H1 (cell line): Measurements from ENCODE around the gene ARRDC1.

Source experiments
- CEBPB ChIP-seq: IDR thresholded peaks from 2 replicates; pipeline ENCODE4 v1.6.1; 2012; ENCODE audit warnings: low read depth, low read length
- CREB1 ChIP-seq: IDR thresholded peaks from 2 replicates; pipeline ENCODE4 v1.6.1; 2012; ENCODE audit warnings: inconsistent platforms
- EZH2 ChIP-seq: fragments of 200-600 bp; sonication (generic); IDR thresholded peaks from 2 replicates; pipeline ENCODE4 v1.7.1; 2012; ENCODE audit warnings: low read depth, mild to moderate bottlenecking, moderate library complexity, low read length, inconsistent platforms; ENCODE audit not compliant: severe bottlenecking
- GABPA ChIP-seq: IDR thresholded peaks from 2 replicates; pipeline ENCODE4 v1.6.1; 2011; ENCODE audit warnings: mild to moderate bottlenecking, low read length, moderate library complexity, borderline replicate concordance; ENCODE audit not compliant: insufficient read depth
- MAFK ChIP-seq: IDR thresholded peaks from 2 replicates; pipeline ENCODE4 v1.6.1; 2012; ENCODE audit warnings: low read depth, mild to moderate bottlenecking, improper control_type of control experiment, low read length
- POLR2A ChIP-seq, 2 experiments: IDR thresholded peaks; 1 replicate in 1 of 2; 2 replicates in 1 of 2; pipeline ENCODE4 v1.6.1; 2011; ENCODE audit warnings: low read depth in 2 of 2, low read length in 2 of 2, mild to moderate bottlenecking in 2 of 2; ENCODE audit errors: control extremely low read depth in 1 of 2
- RAD21 ChIP-seq, 2 experiments: IDR thresholded peaks in 1 of 2; conservative IDR thresholded peaks in 1 of 2; 2 replicates each; pipeline ENCODE4 v1.6.1; 2011; ENCODE audit warnings: low read depth in 2 of 2, low read length in 2 of 2, improper control_type of control experiment in 1 of 2, inconsistent platforms in 1 of 2, mild to moderate bottlenecking in 1 of 2, moderate library complexity in 1 of 2
- RFX5 ChIP-seq: IDR thresholded peaks from 2 replicates; pipeline ENCODE4 v1.6.1; 2011; ENCODE audit warnings: low read depth, low read length, improper control_type of control experiment, borderline replicate concordance
- TAF1 ChIP-seq: IDR thresholded peaks from 2 replicates; pipeline ENCODE4 v1.6.1; 2011; ENCODE audit warnings: mild to moderate bottlenecking, low read depth, low read length
- ZNF274 ChIP-seq: IDR thresholded peaks from 2 replicates; pipeline ENCODE4 v1.7.0; 2012; ENCODE audit warnings: low read length, borderline replicate concordance; ENCODE audit errors: extremely low read depth
- TF ChIP-seq, protein P1 (sequence below): IDR thresholded peaks from 2 replicates; pipeline ENCODE4 v1.6.1; 2011; ENCODE audit warnings: low read depth, mild to moderate bottlenecking, low read length; ENCODE audit not compliant: insufficient read depth
- TF ChIP-seq, protein P2 (sequence below), 3 experiments: IDR thresholded peaks; 1 replicate in 2 of 3; 2 replicates in 1 of 3; pipeline versions ENCODE4 v1.5.1 to v1.6.1; 2011; ENCODE audit warnings: low read length in 3 of 3, mild to moderate bottlenecking in 3 of 3, inconsistent platforms in 2 of 3, low read depth in 1 of 3, moderate library complexity in 1 of 3; ENCODE audit not compliant: insufficient read depth in 1 of 3; ENCODE audit errors: control extremely low read depth in 1 of 3

DNA sequence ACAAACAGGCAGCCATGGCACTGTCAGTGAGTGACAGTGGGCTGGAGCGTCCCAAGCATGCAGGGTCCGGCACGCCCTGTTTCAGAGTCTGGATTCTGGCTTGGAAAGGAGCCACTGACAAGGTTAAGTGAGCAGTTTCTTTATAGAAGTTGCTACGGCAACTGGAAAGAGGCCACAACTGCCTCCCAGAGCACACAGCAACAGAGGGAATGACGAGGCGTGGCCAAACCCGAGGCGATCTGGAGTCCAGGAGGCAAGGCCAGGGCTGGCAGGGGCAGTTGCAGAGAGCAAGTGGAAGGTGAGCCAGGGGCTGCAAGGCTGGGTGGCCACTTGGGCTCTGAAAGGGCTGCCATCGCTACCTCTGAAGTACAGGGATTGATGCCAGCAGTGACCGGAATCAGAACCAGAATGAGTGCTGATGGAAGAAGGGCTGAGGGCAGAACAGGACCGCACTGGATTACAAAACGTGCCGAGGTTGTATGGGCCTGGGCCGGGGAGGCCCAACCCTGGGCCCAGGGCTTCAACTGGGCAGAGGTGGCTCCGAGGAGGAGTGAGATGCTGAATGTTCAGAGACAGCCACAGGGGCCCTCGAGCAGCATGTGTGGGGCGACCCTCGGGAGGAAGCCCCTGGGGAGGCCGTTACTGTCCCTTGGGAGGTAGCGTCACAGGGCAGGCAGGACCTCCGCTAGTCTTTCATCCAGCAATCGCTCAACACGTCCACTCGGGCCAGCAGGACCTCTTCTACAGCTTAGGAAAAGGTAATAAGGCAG, 49.2 kb upstream of the ARRDC1 start:
- TF ChIP-seq CEBPB, result no peak
- no peak for TF ChIP-seq CREB1
- TF ChIP-seq, protein P1, sequence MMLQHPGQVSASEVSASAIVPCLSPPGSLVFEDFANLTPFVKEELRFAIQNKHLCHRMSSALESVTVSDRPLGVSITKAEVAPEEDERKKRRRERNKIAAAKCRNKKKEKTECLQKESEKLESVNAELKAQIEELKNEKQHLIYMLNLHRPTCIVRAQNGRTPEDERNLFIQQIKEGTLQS, result no peak
- TF ChIP-seq RFX5, result no peak
- no peak for TF ChIP-seq TAF1
- TF ChIP-seq GABPA, result no peak
- TF ChIP-seq RAD21 (IDR thresholded peaks at IDR 0.05 in 1 of 2, conservative IDR thresholded peaks at IDR 0.05 in 1 of 2; ENCODE audit: low read depth in 2 of 2, low read length in 2 of 2), result no peak
- TF ChIP-seq, protein P2, sequence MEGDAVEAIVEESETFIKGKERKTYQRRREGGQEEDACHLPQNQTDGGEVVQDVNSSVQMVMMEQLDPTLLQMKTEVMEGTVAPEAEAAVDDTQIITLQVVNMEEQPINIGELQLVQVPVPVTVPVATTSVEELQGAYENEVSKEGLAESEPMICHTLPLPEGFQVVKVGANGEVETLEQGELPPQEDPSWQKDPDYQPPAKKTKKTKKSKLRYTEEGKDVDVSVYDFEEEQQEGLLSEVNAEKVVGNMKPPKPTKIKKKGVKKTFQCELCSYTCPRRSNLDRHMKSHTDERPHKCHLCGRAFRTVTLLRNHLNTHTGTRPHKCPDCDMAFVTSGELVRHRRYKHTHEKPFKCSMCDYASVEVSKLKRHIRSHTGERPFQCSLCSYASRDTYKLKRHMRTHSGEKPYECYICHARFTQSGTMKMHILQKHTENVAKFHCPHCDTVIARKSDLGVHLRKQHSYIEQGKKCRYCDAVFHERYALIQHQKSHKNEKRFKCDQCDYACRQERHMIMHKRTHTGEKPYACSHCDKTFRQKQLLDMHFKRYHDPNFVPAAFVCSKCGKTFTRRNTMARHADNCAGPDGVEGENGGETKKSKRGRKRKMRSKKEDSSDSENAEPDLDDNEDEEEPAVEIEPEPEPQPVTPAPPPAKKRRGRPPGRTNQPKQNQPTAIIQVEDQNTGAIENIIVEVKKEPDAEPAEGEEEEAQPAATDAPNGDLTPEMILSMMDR (IDR thresholded peaks at IDR 0.05; ENCODE audit: control extremely low read depth in 1 of 3, insufficient read depth in 1 of 3, low read depth in 1 of 3, low read length in 3 of 3), result no peak
- no peak for TF ChIP-seq POLR2A (IDR thresholded peaks at IDR 0.05; ENCODE audit: control extremely low read depth in 1 of 2, low read depth in 2 of 2, low read length in 2 of 2)
- TF ChIP-seq ZNF274, result no peak
- TF ChIP-seq MAFK, result no peak
- TF ChIP-seq EZH2, result no peak
